ENCODE measurements around the gene BROX. TPM values are rescaled to one million over a fixed set of nuclear protein-coding genes. Genes with fewer than 3 reads are reported as not detected.

The BROX gene
- polyA plus RNA-seq, 1 donor (not counting 4 experiments of a cell fraction or from before 2014, with no cell fraction given): 9.6 TPM

DNA sequence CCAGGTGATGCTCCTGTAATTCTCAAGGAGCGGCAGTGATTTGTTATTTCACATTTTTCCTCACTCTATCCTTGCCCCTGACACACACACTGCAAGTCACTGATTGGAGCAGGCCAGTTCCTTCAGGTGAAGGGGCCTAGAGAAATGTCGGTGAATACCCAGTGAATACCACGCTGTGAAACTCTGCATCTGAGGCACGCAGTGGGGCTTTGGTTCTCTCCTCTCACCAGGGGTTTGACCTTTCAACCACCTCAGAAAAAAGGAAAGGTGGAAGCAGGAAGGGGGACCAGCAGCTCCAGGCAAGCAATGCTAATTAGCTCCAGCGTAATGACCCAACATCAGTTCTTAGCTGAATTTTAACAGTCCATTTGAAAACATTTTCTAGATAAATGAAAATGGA lies 24.1 kb downstream of the BROX start:
- no peak overlapping the region for H3K4me3 ChIP-seq (ENCODE audit: control insufficient read depth in 2 of 3, extremely low read depth in 1 of 3, insufficient read depth in 2 of 3, low read depth in 1 of 3, low read length in 3 of 3)
- H3K4me2 ChIP-seq (ENCODE audit: control insufficient read depth, extremely low read depth, insufficient read depth, low read depth, low read length): no peak overlapping the region
- H3K27ac ChIP-seq (ENCODE audit: control insufficient read depth, insufficient read depth, low read length): no peak overlapping the region
- DNase-seq (ENCODE audit: low read depth, low spot score): no peak
- no peaks in the 10 kb centered on the region for H3K4me1 ChIP-seq (ENCODE audit: control insufficient read depth, extremely low read depth, insufficient read depth, low read length)
- no peaks in the 10 kb centered on the region for H3K9me3 ChIP-seq (ENCODE audit: control insufficient read depth, low read depth, low read length)
- TF ChIP-seq, protein P1, sequence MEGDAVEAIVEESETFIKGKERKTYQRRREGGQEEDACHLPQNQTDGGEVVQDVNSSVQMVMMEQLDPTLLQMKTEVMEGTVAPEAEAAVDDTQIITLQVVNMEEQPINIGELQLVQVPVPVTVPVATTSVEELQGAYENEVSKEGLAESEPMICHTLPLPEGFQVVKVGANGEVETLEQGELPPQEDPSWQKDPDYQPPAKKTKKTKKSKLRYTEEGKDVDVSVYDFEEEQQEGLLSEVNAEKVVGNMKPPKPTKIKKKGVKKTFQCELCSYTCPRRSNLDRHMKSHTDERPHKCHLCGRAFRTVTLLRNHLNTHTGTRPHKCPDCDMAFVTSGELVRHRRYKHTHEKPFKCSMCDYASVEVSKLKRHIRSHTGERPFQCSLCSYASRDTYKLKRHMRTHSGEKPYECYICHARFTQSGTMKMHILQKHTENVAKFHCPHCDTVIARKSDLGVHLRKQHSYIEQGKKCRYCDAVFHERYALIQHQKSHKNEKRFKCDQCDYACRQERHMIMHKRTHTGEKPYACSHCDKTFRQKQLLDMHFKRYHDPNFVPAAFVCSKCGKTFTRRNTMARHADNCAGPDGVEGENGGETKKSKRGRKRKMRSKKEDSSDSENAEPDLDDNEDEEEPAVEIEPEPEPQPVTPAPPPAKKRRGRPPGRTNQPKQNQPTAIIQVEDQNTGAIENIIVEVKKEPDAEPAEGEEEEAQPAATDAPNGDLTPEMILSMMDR (optimal IDR thresholded peaks at IDR 0.05 in 1 of 3, IDR thresholded peaks at IDR 0.05 in 1 of 3, conservative IDR thresholded peaks at IDR 0.05 in 1 of 3; ENCODE audit: extremely low read depth in 1 of 3, insufficient read depth in 2 of 3, low read length in 3 of 3): no peak
- TF ChIP-seq EZH2 (IDR thresholded peaks at IDR 0.05; ENCODE audit: low read length): no peak
- FAIRE-seq: no peak
- H3K9ac ChIP-seq (ENCODE audit: control insufficient read depth, extremely low read depth, insufficient read depth, low read length): no peak overlapping the region
- no peak overlapping the region for H2AFZ ChIP-seq (ENCODE audit: control insufficient read depth, low read length)
- H3K79me2 ChIP-seq (ENCODE audit: control insufficient read depth, insufficient read depth, low read length): no peaks in the 10 kb centered on the region
- H3K9me1 ChIP-seq (ENCODE audit: control insufficient read depth, extremely low read depth, insufficient read depth, low read length): no peaks in the 10 kb centered on the region
- no peaks in the 10 kb centered on the region for H3K27me3 ChIP-seq (ENCODE audit: control insufficient read depth, extremely low read depth, insufficient read depth, low read length)
- no peaks in the 10 kb centered on the region for H4K20me1 ChIP-seq (ENCODE audit: control insufficient read depth, extremely low read depth, insufficient read depth, low read length)
- peaks cover 2% of the 10 kb centered on the region in 2 experiments for H3K36me3 ChIP-seq (ENCODE audit: control insufficient read depth in 2 of 2, extremely low read depth in 1 of 2, insufficient read depth in 2 of 2, low read length in 2 of 2)
- dilution Hi-C loops (cut with MboI; ENCODE audit: extremely low pct_ligation_motif_present, low sequenced_read_pairs): no loop called here

DNA sequence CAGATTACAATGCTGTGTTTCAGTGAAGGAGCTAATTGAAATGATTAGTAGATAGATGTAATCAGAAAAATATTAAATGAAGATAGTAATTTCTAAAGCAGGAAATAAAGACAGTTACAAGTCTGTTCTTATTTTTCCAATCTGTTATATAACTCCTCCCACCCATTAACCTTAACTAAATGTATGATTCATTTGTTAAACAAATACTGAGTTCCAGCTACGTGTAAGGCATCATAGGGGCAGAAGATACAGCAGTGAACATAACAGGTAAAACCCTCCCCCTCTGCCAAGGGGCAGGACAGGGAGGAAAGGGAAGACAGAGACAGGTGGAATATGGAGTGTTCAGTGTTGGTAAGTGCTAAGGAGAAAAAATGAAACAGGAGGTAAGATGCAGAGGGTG lies 24.6 kb downstream of the BROX start, which contains the start of gene FAM177B:
FAM177B (plus strand) TSS at position 231 of the 400 bp plus-strand sequence. CDS start 9,344 bp downstream, outside the sequence.
- no peak within 1 kb of the TSS for H3K4me2 ChIP-seq (ENCODE audit: control insufficient read depth, extremely low read depth, insufficient read depth, low read depth, low read length)
- no peaks in the 10 kb centered on the region for H3K9me1 ChIP-seq (ENCODE audit: control insufficient read depth, extremely low read depth, insufficient read depth, low read length)
- H2AFZ ChIP-seq (ENCODE audit: control insufficient read depth, low read length): no peak within 1 kb of the TSS
- H3K27ac ChIP-seq (ENCODE audit: control insufficient read depth, insufficient read depth, low read length): no peak within 1 kb of the TSS
- no peaks in the 10 kb centered on the region for H3K9me3 ChIP-seq (ENCODE audit: control insufficient read depth, low read depth, low read length)
- no peak within 1 kb of the TSS for H3K4me3 ChIP-seq (ENCODE audit: control insufficient read depth in 2 of 3, extremely low read depth in 1 of 3, insufficient read depth in 2 of 3, low read depth in 1 of 3, low read length in 3 of 3)
- no peaks in the 10 kb centered on the region for H4K20me1 ChIP-seq (ENCODE audit: control insufficient read depth, extremely low read depth, insufficient read depth, low read length)
- dilution Hi-C loops (cut with MboI; ENCODE audit: extremely low pct_ligation_motif_present, low sequenced_read_pairs): no loop called here
- no peak within 1 kb of the TSS for H3K9ac ChIP-seq (ENCODE audit: control insufficient read depth, extremely low read depth, insufficient read depth, low read length)
- H3K36me3 ChIP-seq (ENCODE audit: control insufficient read depth in 2 of 2, extremely low read depth in 1 of 2, insufficient read depth in 2 of 2, low read length in 2 of 2): peaks cover 0 to 2% of the 10 kb centered on the region in 2 experiments
- TF ChIP-seq, protein P1 (optimal IDR thresholded peaks at IDR 0.05 in 1 of 3, IDR thresholded peaks at IDR 0.05 in 1 of 3, conservative IDR thresholded peaks at IDR 0.05 in 1 of 3; ENCODE audit: extremely low read depth in 1 of 3, insufficient read depth in 2 of 3, low read length in 3 of 3): no peak
- TF ChIP-seq EZH2 (IDR thresholded peaks at IDR 0.05; ENCODE audit: low read length): no peak
- no peaks in the 10 kb centered on the region for H3K79me2 ChIP-seq (ENCODE audit: control insufficient read depth, insufficient read depth, low read length)
- no peaks in the 10 kb centered on the region for H3K4me1 ChIP-seq (ENCODE audit: control insufficient read depth, extremely low read depth, insufficient read depth, low read length)
- FAIRE-seq (no peak), DNase-seq (ENCODE audit: low read depth, low spot score) (no peak)
- H3K27me3 ChIP-seq (ENCODE audit: control insufficient read depth, extremely low read depth, insufficient read depth, low read length): no peaks in the 10 kb centered on the region

All from keratinocyte (primary cell).